HG02943 (cell line): ENCODE measurements around the gene SESN1.
"Not testable (repeated sequence)": the region's sequence is repeated elsewhere in the genome, so short reads cannot be mapped to it uniquely, and the experiment has no call there.

ENCODE experiments used
- ATAC-seq: cut with Tn5 transposase; IDR thresholded peaks from one replicate; pipeline ENCODE4 v1.9.1; 2021; ENCODE audit warnings: mild to moderate bottlenecking, low read depth, moderate library complexity; ENCODE audit not compliant: unreplicated experiment

The SESN1 gene

DNA sequence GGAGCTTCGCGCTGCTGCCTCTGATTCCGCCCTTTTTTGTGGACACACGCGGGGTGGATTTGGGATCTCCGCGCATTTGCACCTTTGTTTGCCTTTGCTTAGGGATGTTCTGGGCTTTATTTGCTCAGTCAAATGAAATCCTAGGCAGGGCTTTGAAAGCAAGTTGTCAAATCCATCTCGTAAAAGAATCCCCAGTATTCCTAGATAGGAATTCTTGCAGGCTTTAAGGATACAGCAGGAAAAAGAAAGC is 1.1 kb upstream of the SESN1 start:
- ATAC-seq = no peak

DNA sequence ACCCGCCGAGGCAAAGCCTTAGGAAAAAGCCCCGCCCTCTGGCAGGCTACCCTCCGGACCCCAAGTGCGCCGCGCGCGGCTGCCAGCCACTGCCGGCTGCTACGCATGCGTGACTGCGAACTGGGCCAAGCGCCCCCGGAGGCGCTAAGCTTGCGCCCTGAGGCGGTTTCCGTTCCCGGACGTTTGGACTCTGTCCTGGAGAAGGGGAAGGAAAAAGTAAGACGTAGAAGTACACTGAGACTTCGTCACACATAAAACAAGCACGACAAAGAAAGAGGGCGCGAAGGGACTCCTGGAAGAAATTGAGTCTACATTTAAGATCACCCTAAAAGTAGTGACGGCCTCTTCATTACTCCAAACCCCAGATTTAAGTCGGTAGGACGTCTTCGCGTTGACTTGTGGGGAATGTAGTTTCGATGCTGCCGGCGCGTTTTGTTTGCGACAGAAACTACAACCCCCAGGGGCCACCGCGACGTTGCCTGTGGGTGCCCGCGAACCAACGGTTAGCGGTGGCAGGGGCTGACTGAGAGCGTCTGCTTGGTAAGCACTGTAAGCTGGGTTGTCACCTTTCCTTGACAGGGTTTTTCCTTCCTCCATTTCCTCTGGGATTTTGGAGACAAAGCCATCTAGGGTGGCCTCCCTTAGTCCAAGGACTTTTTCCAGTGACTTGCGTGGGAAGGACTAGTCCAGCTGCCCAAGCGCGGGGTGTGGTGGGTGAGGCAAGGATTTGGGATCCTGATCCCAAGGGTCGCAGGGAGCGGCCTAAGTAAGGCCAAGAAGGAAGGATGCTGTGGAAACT is 589 bp upstream of the SESN1 start, which contains the start of gene CEP57L1:
Gene CEP57L1 (plus strand): TSS at position 472 of the 799 bp plus-strand sequence. CDS start 49,715 bp downstream, outside the sequence.
- peak; percentile 67 for ATAC-seq

GRCh38 chr6:109093732-109094415 is 772 bp downstream of the SESN1 start:
- ATAC-seq = peak; percentile 2

DNA sequence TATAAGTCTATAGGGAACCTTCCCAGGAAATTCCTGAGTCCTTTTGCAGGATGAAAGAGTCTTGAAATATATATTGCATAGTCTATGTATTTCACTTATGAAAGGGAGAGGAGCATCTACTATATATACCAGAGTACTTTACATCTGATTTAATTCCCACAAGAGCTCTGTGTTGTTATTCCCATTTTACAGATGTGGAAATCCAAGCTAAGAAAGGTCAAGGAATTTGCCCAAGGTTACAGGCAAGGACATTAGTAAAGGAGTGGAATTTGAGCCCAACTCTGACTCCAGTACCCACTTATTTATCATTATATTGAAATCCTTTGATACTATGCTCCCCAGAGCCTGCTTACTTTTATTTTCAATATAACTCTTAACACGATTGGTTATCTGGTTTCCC is 2.6 kb downstream of the SESN1 start:
- ATAC-seq = no peak

- no peak for ATAC-seq
Measured at GRCh38 chr6:109091314-109092024, 3.2 kb downstream of the SESN1 start.

GRCh38 chr6:109088995-109089394 is 5.7 kb downstream of the SESN1 start:
- no peak for ATAC-seq

GRCh38 chr6:109087661-109088264 is 6.9 kb downstream of the SESN1 start:
- ATAC-seq = no peak

DNA sequence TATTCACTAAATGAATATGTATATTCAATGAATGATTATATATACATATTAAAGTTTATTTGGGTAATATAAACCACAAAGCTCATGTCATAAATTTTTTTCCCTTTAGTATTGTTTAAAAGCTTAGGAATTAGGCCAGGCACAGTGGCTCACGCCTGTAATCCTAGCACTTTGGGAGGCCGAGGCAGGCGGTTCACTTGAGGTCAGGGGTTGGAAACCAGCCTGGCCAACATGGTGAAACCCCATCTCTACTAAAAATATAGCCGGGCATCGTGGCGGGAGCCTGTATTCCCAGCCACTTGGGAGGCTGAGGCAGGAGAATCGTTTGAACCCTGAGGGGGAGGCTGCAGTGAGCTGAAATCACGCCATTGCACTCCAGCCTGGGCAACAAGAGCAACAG is 10.5 kb downstream of the SESN1 start:
- ATAC-seq = not testable (repeated sequence)

DNA sequence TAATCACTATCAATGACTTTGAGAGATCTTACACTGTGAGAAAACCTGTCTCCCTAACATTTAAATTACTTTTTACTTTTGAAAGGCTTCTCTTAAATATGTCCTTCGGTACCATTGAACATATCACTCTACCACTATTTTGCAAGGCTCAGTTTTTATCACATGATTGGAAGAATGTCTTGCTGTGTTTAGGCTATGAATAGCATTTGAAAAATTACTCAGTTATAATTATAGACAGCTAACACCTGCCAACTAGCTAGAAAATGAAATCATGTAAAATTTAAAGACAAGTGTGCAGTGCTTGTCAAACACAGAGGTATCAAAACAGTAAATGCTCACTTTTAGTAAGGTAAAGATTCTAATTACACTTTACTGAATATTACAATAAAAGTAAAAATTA is 11.0 kb downstream of the SESN1 start:
- ATAC-seq = no peak

DNA sequence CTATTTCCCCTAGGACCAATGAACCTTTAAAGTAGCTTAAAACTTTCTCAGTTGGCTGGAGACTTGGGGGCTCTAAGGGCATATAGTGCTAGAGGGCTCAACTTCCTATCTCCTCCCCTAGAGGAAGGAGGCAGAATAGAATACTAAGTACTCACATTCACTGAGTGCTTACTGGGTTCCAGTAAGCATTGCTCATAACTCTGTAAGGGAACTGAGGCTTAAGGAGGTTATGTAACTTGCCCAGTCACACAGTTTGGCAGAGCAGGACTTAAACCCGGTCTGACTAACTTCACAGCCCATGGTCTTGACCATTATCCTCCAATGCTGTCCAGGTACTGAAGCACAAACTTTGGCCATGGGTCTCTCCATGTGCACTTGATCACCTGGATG is 12.5 kb downstream of the SESN1 start:
- no peak for ATAC-seq

GRCh38 chr6:109081516-109082187 is 13.0 kb downstream of the SESN1 start:
- ATAC-seq = no peak

- no peak for ATAC-seq
Measured at GRCh38 chr6:109081026-109081425, 13.6 kb downstream of the SESN1 start.

GRCh38 chr6:109079981-109080380 is 14.7 kb downstream of the SESN1 start:
- no peak for ATAC-seq

GRCh38 chr6:109076377-109076776 is 18.3 kb downstream of the SESN1 start:
- ATAC-seq = no peak

- no peak for ATAC-seq
Measured at GRCh38 chr6:109075934-109076333, 18.7 kb downstream of the SESN1 start.

- no peak for ATAC-seq
Measured at GRCh38 chr6:109074133-109074415, 20.6 kb downstream of the SESN1 start.

DNA sequence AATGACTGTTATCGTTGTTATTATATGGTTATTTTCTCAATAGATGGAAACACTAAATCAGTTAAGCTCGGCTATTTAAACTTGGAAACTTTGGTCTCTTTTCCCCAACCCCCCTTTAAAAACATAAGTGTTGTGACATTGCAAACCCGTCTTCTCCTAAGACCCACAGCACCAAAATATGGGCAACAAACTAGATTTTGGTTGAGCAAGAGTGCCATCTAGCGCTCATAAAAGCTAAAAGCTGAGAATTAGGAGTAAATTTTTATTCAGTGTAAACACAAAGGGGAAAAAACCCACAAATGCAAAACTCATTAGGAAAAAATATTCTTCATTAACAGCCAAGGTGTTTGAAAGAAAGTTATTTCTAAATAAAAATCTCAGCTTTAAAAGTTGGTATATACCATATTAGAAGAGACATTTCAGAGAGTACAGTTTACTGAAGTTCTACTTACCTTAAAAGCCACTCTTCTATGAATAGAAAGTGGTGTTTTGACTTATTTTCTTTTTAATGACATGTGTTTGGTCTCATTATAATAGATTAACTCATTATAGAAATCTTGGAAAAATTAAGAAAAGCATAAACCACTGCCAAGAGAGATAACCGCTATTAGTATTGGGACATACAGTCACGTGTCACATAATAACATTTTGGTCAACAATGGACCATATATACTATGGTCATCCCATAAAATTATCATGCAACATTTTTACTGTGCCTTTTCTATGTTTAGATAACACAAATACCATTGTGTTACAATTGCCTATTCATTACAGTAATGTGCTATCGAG is 21.1 kb downstream of the SESN1 start:
- no peak for ATAC-seq

DNA sequence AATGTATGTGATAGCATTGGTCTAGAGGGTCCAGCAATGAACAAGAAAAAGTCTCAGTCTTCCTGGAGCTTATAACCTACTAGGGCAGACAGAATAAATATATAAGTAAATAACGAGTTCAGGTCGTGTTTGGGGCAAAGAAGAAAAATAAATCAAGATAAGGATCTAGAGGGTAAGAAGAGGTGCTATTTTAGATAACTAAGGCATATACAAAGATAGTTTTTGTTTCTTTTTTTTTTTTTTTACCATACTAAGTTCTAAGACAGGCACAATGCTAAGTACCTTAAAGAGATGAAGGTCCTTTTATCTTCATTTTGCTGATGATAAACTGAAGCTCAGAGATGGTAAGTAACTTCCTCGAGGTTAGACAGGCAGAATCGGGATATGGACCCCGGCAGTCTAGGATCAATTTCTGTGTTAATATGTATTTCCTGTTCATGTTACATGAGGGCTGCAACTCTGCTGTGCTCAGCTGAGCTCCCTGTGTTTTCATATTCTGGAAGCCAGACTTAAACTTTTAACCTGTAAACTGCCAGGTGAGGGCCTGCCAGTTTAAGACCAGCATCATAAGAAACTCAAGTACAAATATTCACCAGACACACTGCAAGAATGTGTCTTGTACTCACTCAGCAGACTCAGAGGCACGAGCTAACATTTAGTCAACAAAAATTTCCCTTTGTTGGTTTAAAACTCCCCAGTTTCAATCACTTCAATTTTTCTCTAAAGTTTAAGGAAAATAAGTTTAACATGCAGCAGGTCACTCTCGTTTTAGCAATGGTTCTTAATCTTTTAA is 23.3 kb downstream of the SESN1 start:
- ATAC-seq = no peak

DNA sequence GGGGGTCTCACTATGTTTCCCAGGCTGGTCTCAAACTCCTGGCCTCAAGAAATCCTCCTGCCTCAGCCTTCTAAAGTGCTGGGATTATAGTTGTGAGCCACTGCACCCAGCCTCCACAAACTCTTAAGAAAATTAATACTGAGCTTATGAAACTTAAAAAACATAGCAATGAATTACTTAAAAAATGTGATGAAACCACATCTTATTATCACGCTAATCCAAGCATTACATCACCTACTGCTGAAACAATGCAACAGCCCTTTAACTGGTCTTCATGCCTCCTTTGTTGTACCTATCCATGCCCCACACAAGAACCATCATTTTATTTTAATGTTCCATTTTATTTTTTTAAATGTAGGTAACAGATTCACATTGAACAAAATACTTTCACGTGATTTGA is 24.9 kb downstream of the SESN1 start:
- no peak for ATAC-seq
